AG09309 (cell line): ENCODE measurements around the gene NBL1.
"Not testable (repeated sequence)": the region's sequence is repeated elsewhere in the genome, so short reads cannot be mapped to it uniquely, and the experiment has no call there.

ENCODE experiments used
- DNase-seq: peaks from one replicate; pipeline ENCODE4 v3.0.0-alpha.2; 2010; ENCODE audit warnings: low read depth
- H3K4me3 ChIP-seq: 2 replicates; pipeline ENCODE4 v1.5.1; 2011; ENCODE audit warnings: mild to moderate bottlenecking, low read depth, low read length, moderate library complexity; ENCODE audit not compliant: control insufficient read depth
- CTCF ChIP-seq: IDR thresholded peaks from 2 replicates; pipeline ENCODE4 v1.5.1; 2011; ENCODE audit warnings: mild to moderate bottlenecking, low read depth, low read length, inconsistent platforms; ENCODE audit not compliant: insufficient read depth, control insufficient read depth; ENCODE audit errors: missing control alignments

Gene NBL1

GRCh38 chr1:19629357-19629756 is 14.8 kb upstream of the NBL1 start:
- TF ChIP-seq CTCF, result no peak
- no peak overlapping the region for H3K4me3 ChIP-seq
- DNase-seq, result no peak

GRCh38 chr1:19630192-19630591 is 13.9 kb upstream of the NBL1 start:
- DNase-seq, H3K4me3 ChIP-seq: not testable (repeated sequence)

- TF ChIP-seq CTCF, result no peak
- no peak for DNase-seq
Observed at GRCh38 chr1:19630720-19631395, 13.3 kb upstream of the NBL1 start.

GRCh38 chr1:19632211-19632610 is 11.9 kb upstream of the NBL1 start:
- TF ChIP-seq CTCF, result no peak
- no peak for DNase-seq
- no peak overlapping the region for H3K4me3 ChIP-seq

More at GRCh38 chr1:19630720-19631395, 13.3 kb upstream of the NBL1 start:
- H3K4me3 ChIP-seq, result no peak overlapping the region

- TF ChIP-seq CTCF, result no peak
- no peak for DNase-seq
Observed at GRCh38 chr1:19633106-19633505, 11.0 kb upstream of the NBL1 start.

GRCh38 chr1:19635064-19635463 is 9.0 kb upstream of the NBL1 start:
- DNase-seq, H3K4me3 ChIP-seq: not testable (repeated sequence)

More at GRCh38 chr1:19633106-19633505, 11.0 kb upstream of the NBL1 start:
- no peak overlapping the region for H3K4me3 ChIP-seq

GRCh38 chr1:19635646-19636045 is 8.5 kb upstream of the NBL1 start:
- DNase-seq, result no peak
- H3K4me3 ChIP-seq, result no peak overlapping the region
- TF ChIP-seq CTCF, result no peak

GRCh38 chr1:19636065-19636464 is 8.0 kb upstream of the NBL1 start:
- TF ChIP-seq CTCF, result no peak
- DNase-seq, result no peak
- H3K4me3 ChIP-seq, result no peak overlapping the region

GRCh38 chr1:19636749-19637148 is 7.4 kb upstream of the NBL1 start:
- not testable (repeated sequence) for H3K4me3 ChIP-seq, DNase-seq
